Embryonic facial prominence (tissue), 1 donor: ENCODE measurements around the gene B4GALNT2.

Experiments used
- DNase-seq: peaks from one replicate; pipeline ENCODE4 v3.0.0-alpha.2; 2016; ENCODE audit errors: extremely low spot score

Gene B4GALNT2

GRCh38 chr17:49210158-49211029 lies 77.8 kb downstream of the B4GALNT2 start, which contains the start of the genes ABI3 and GNGT2:
Gene ABI3, plus strand, starts transcription at chr17:49210707. Its CDS starts 18 bp downstream, at chr17:49210725.
Gene GNGT2, minus strand, starts transcription at chr17:49210574. Its CDS starts 3,152 bp downstream, at chr17:49207422.
- no peak for DNase-seq

- DNase-seq: no peak
Measured at GRCh38 chr17:49213399-49213798, 80.8 kb downstream of the B4GALNT2 start.

GRCh38 chr17:49213847-49214246 lies 81.3 kb downstream of the B4GALNT2 start:
- DNase-seq: no peak

- no peak for DNase-seq
Measured at GRCh38 chr17:49214676-49215360, 82.2 kb downstream of the B4GALNT2 start.

- DNase-seq: no peak
Measured at GRCh38 chr17:49216482-49216881, 83.9 kb downstream of the B4GALNT2 start.

GRCh38 chr17:49216953-49217650 lies 84.5 kb downstream of the B4GALNT2 start:
- DNase-seq: no peak

GRCh38 chr17:49217651-49218413 lies 85.3 kb downstream of the B4GALNT2 start:
- DNase-seq: no peak

- no peak for DNase-seq
Measured at GRCh38 chr17:49218941-49219913, 86.7 kb downstream of the B4GALNT2 start.

GRCh38 chr17:49219987-49220386 lies 87.4 kb downstream of the B4GALNT2 start:
- DNase-seq: no peak

GRCh38 chr17:49223168-49223516 lies 90.6 kb downstream of the B4GALNT2 start:
- DNase-seq: no peak

- no peak for DNase-seq
Measured at GRCh38 chr17:49223517-49224197, 91.1 kb downstream of the B4GALNT2 start.

- DNase-seq: no peak
Measured at GRCh38 chr17:49224198-49224996, 91.8 kb downstream of the B4GALNT2 start.

- DNase-seq: no peak
Measured at GRCh38 chr17:49224997-49225337, 92.4 kb downstream of the B4GALNT2 start.

- DNase-seq: no peak
Measured at GRCh38 chr17:49225554-49226236, 93.1 kb downstream of the B4GALNT2 start.
